HG03159 (cell line): ENCODE data around the gene YBEY.

ENCODE experiments used
- ATAC-seq: cut with Tn5 transposase; IDR thresholded peaks from one replicate; pipeline ENCODE4 v1.9.1; 2021; ENCODE audit warnings: mild to moderate bottlenecking, moderate library complexity; ENCODE audit not compliant: unreplicated experiment

Gene YBEY

DNA sequence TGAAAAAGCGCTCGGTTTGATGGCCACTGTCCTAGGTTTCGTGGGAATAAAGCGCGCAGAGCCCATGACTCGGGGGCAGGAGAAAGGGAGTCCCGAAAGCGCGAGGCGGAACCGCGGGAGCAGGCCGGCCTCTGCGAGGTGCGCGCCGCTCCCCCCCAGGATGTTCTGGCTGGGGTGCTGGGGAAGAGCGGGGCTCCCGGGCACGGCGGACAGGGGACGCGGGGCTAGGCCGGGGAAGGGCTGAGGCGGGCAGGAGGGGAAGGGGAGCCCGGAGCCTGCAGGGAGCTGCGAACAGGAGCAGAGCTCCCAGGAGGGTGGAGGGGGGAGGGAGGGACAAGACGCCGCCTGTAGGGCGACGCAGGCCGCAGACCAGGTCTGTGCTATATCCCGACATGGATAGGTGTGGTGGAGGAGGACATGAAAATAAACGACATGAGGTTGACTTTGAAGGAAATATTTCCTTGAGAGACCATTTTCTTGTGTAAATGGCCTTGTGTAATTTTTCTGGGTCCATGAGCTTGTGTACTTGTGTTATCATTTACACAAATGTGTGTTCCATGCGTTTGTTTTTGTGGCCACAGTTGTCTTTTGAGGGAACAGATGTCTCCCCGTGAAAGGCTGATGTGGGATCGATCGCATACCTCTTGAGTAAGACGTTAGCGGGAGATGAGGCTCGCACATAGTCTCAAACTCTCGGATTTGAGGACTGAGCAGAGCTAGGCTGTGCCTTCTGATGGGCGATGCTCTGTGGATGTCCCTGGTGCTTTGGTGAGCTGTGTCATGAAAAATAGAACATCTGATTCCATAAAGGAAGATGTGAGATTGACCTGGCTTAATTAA lies 39.2 kb downstream of the YBEY start:
- no peak for ATAC-seq

DNA sequence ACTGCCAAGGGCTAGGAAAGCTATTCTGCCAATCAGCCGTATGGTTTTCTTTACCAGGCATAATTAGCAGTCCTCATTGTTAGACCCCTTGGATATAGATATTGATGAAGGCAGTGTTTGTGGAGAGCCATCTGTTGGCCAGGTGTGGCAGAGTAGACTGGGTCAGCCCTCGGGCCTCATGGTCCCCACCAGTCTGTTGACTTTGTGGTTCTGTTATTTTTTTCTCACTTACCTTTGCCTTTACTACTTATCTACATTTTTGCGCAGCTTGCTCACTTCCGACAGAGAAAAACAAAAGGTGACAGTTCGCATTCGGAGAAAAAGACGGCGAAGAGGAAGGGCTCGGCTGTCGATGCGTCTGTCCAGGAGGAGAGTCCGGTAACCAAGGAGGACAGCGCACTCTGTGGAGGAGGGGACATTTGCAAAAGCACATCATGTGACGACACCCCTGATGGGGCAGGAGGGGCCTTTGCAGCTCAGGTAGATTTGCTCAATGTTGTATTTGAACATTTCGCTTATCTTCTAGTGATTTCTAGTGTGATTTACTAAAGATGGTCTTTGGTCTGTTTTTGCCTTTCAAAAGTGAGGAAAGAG lies 40.1 kb downstream of the YBEY start:
- ATAC-seq, result no peak

GRCh38 chr21:46327711-46328110 lies 41.6 kb downstream of the YBEY start:
- no peak for ATAC-seq

- ATAC-seq, result no peak
Observed at GRCh38 chr21:46328151-46328550, 42.0 kb downstream of the YBEY start.

GRCh38 chr21:46329796-46330195 lies 43.7 kb downstream of the YBEY start:
- no peak for ATAC-seq

DNA sequence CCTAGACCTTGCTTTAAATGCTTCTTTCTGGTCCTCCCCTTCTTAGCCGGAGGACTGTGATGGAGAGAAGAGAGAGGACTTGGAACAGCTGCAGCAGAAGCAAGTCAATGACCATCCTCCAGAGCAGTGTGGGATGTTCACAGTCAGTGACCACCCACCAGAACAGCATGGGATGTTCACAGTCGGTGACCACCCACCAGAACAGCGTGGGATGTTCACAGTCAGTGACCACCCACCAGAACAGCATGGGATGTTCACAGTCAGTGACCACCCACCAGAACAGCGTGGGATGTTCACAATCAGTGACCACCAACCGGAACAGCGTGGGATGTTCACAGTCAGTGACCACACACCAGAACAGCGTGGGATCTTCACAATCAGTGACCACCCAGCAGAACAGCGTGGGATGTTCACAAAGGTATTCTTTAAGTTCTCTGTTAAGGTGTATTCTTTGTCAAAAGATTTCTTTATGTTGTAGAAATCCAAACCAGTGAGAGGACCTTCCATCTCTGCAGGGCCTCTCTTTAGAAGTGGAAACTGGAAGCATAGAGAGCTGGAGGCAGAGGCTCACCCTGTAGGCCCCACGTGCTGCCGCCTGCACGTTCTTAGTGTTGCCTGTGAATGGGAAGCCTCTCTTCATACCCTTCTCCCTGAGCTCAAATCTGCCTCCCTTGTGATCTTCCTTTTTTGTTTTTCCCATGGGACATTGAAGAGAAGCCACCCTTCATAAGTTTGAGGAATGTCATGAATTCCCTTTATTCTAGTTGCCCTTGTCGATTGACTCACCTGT lies 48.4 kb downstream of the YBEY start:
- ATAC-seq, result no peak

DNA sequence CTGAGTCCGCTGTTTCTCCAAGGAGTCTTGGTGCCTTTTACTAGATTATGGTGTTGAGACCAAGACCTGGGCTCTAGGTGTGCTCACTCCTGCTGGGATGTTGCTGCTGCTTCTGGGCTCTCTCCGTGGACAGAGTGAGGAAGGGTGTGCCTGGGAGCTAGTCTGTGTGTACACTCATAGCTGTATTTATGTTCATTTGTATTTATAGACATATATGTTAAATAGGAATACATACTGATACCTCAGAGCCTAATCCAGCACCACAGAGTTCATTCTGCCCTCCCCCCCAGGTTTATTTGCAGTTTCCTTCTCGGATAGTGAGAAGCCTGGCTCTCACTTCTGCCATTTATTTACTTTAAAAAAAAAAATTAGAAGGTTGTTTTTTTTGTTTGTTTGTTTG lies 50.5 kb downstream of the YBEY start:
- ATAC-seq, result no peak

DNA sequence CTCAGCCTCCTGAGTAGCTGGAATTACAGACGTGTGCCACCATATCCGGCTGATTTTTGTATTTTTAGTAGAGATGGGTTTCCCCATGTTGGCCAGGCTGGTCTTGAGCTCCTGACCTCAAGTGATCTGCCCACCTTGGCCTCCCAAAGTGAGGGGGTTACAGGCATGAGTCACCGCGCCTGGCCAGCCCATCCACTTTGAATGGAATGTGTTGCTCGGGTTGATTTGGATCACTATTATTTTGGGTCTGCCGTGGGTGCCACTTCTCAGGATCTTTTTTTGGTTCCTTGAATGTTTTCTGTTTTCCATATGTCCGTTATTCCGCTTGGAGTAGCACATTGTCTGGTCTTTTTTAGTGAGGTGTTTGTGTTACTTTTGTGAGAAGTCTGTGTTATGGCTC lies 54.9 kb downstream of the YBEY start:
- ATAC-seq, result no peak

DNA sequence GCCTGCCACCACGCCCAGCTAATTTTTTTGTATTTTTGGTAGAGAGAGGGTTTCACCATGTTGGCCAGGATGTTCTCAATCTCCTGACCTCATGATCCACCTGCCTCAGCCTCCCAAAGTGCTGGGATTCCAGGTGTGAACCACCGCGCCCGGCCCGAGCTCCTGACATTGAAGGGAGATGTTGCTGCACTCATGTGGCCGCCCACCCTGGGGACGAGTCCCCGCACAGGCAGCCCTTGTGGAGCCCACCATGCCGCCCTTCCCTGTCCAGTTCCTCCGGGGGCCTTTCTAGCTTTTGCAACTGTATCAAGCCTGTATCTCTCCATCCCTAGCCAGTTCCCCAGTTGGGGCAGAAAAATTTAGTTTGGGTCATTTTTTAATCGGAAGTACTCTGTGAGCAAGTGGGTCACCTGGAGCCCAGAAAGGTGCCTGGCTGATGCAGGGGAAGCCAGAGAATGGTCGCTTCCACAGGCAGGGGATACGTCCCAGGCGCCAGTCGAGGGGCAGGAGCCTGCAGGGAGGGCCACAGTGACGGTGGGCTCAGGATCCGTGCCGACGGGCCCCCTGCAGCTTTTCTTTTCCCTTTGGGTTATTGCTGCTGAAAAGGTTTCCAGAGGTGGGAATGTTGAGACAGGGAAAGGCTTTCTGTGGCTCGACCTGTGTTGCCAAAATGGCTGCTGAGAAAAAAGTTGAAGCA lies 58.2 kb downstream of the YBEY start:
- ATAC-seq, result no peak

DNA sequence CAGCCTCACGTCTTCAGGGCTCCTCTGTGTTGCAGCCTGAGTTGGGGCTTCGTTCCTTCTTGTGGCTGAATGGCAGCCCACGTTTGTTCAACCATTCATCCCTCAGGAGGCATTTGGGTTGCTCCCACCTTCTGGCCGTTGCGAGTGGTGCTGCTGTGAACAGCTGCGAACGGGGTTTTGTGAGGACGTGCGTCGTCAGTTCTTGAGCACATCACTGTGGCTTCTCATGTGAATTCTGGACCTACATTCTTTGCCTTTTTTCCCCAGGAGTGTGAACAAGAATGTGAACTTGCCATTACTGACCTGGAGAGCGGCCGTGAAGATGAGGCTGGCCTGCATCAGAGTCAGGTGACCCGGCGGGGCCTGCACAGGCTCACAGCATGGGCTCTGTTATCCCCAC lies 59.7 kb downstream of the YBEY start:
- no peak for ATAC-seq

GRCh38 chr21:46346296-46347202 lies 60.4 kb downstream of the YBEY start:
- ATAC-seq, result no peak

DNA sequence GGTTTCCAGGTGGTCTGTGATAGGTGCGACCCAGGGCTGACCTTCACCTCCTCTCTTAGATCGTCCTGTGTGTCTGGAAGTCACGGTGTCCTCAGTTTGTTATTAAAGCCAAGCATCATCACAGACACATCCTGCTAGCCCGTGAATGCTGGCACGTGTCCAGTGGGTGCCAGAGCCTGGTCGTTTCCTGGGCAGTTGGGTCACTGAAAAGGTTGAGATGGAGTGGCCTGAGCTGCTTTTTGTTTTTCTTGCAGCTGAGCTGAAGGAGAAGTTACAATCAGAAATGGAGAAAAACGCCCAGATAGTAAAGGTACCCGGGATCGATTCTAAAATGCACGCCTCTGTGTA lies 61.0 kb downstream of the YBEY start:
- ATAC-seq, result no peak
